H1 (cell line): ENCODE measurements around the gene GTF2A1L. TPM values are rescaled to one million over a fixed set of nuclear protein-coding genes. Genes with fewer than 3 reads are reported as not detected.

Experiments
- BRCA1 ChIP-seq: IDR thresholded peaks from 2 replicates; pipeline ENCODE4 v1.6.1; 2012; ENCODE audit warnings: low read depth, low read length, improper control_type of control experiment
- CREB1 ChIP-seq: IDR thresholded peaks from 2 replicates; pipeline ENCODE4 v1.6.1; 2012; ENCODE audit warnings: inconsistent platforms
- JUN ChIP-seq: IDR thresholded peaks from 2 replicates; pipeline ENCODE4 v1.6.1; 2011; ENCODE audit warnings: low read depth, mild to moderate bottlenecking, improper control_type of control experiment, low read length
- JUND ChIP-seq: IDR thresholded peaks from 2 replicates; pipeline ENCODE4 v1.6.1; 2011; ENCODE audit warnings: mild to moderate bottlenecking, improper control_type of control experiment, low read length
- TCF12 ChIP-seq: IDR thresholded peaks from 2 replicates; pipeline ENCODE4 v1.6.1; 2011; ENCODE audit warnings: low read depth, mild to moderate bottlenecking, low read length
- YY1 ChIP-seq: IDR thresholded peaks from 2 replicates; pipeline ENCODE4 v1.6.1; 2011; ENCODE audit warnings: low read depth, mild to moderate bottlenecking, low read length
- polyA plus RNA-seq, 7 experiments: library from polyadenylated mRNA; depleted of rRNA in 3 of 7; stranded (reverse) in 5 of 7; unstranded in 2 of 7; fragments of >200 nt in 5 of 7; fragments of 200-250 nt in 2 of 7; gene quantifications; 1 replicate in 5 of 7; 2 replicates in 1 of 7; 4 replicates in 1 of 7; pipeline versions ENCODE4 v1.2.1 to v1.2.3, GENCODE V29; 2011 to 2013; ENCODE audit warnings: missing spikeins in 2 of 7, mixed read lengths in 2 of 7
- total RNA-seq: library from RNA; stranded (reverse); fragmentation: NEBNext Ultra II Directional; extraction: Animal tissue kit (Norgen Biotek cat#: 25700); gene quantifications from 2 replicates; pipeline ENCODE4 v1.2.1, GENCODE V29; 2021

Gene GTF2A1L
- total and polyA plus RNA-seq, 2 of the 8 experiments (the other 6 are each of a cell fraction or from before 2014, with no cell fraction given) = 0.18 TPM; not detected in 1

DNA sequence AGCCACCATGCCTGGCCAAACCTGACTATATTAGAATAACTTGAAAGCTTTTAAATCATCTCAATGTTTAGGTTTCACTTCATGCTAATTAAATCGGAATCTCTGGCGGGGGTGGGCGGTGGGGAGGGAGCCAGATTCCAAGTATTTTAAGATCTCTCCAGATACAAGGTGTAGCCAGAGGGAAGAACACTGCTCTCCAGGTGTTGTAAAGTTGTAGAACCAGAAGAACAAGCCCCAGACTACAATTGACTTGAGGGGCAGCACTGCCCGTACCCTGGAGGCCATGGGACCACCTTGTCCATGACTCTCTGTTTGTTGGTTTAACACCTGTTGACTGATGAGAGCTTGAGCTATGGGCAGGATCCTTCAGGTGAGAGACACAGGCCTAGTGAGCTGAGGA, 33.1 kb upstream of the GTF2A1L start (continued):
- no peak for TF ChIP-seq TCF12
- no peak for TF ChIP-seq CREB1
- TF ChIP-seq YY1 = no peak
- no peak for TF ChIP-seq JUN
- TF ChIP-seq BRCA1 = no peak
- no peak for TF ChIP-seq JUND
